ENCODE results near the gene SRGAP1. TPM values are rescaled to one million over a fixed set of nuclear protein-coding genes. Genes with fewer than 3 reads are reported as not detected.

The SRGAP1 gene
- total and polyA plus RNA-seq, 2 of the 8 experiments (the other 6 are each of a cell fraction or from before 2014, with no cell fraction given) = 3.2 to 7.3 TPM

GRCh38 chr12:64010069-64010686 lies 165.7 kb downstream of the SRGAP1 start:
- Histone ChIP-seq H2BK5ac (ENCODE audit: low read depth, low read length) (no peak overlapping the region), H3K79me2 (ENCODE audit: control insufficient read depth in 1 of 2, insufficient read depth in 2 of 2, low read length in 2 of 2) (no peaks in the 10 kb centered on the region), H2BK12ac (ENCODE audit: low read depth, low read length) (no peak overlapping the region), H3K79me1 (ENCODE audit: low read depth, low read length) (no peaks in the 10 kb centered on the region), H2BK20ac (ENCODE audit: low read length) (no peak overlapping the region), H3K4me1 (replicated peaks in 1 of 4; ENCODE audit: control insufficient read depth in 3 of 4, insufficient read depth in 4 of 4, low read length in 3 of 4) (no peaks in the 10 kb centered on the region), H3K4me2 (ENCODE audit: insufficient read depth in 1 of 2, low read depth in 2 of 2, low read length in 2 of 2) (no peak overlapping the region), H3K23me2 (ENCODE audit: low read depth, low read length) (no peaks in the 10 kb centered on the region), H2AFZ (ENCODE audit: low read length) (no peak overlapping the region), H2AK5ac (ENCODE audit: low read depth, low read length) (no peak overlapping the region), H4K5ac (ENCODE audit: insufficient read length, low read depth, low read length) (no peak overlapping the region), H2BK120ac (replicated peaks; ENCODE audit: low read depth, low read length) (no peak overlapping the region), H4K20me1 (replicated peaks in 1 of 2; ENCODE audit: control insufficient read depth in 1 of 2, insufficient read depth in 2 of 2, low read length in 2 of 2) (no peaks in the 10 kb centered on the region), H3K56ac (replicated peaks; ENCODE audit: insufficient read length, low read depth, low read length) (no peak overlapping the region), H3K9me3 (ENCODE audit: insufficient read depth in 2 of 2, low read depth in 1 of 2, low read length in 1 of 2) (peaks cover 3 to 5% of the 10 kb centered on the region in 2 experiments; a peak in 2 of 4 replicates), H4K8ac (ENCODE audit: extremely low read depth, insufficient read depth, low read length) (no peak overlapping the region), H2BK15ac (ENCODE audit: low read length) (no peak overlapping the region), H3K4ac (replicated peaks; ENCODE audit: insufficient read length, low read depth, low read length) (no peak overlapping the region), H3K4me3 (ENCODE audit: extremely low read depth in 1 of 4, insufficient read depth in 2 of 4, low read depth in 3 of 4, low read length in 4 of 4) (no peak overlapping the region), H3K23ac (ENCODE audit: insufficient read length) (no peak overlapping the region), H3K9ac (replicated peaks in 1 of 4; ENCODE audit: extremely low read depth in 1 of 4, low read depth in 3 of 4, low read length in 3 of 4) (no peak overlapping the region), H3K27ac (ENCODE audit: low read depth, low read length) (no peak overlapping the region), H3K27me3 (replicated peaks in 1 of 4; ENCODE audit: control insufficient read depth in 3 of 4, extremely low read depth in 1 of 4, insufficient read depth in 3 of 4, low read length in 3 of 4) (no peaks in the 10 kb centered on the region), H3K14ac (ENCODE audit: insufficient read length) (no peak overlapping the region), H3K18ac (ENCODE audit: extremely low read depth, low read length) (no peak overlapping the region), H4K91ac (replicated peaks; ENCODE audit: insufficient read length, low read length) (no peak overlapping the region), H3K36me3 (ENCODE audit: control insufficient read depth in 2 of 4, insufficient read depth in 4 of 4, low read length in 3 of 4) (no peaks in the 10 kb centered on the region; a peak in 1 of 8 replicates)
- DNase-seq (ENCODE audit: low read depth in 1 of 2, low spot score in 2 of 2) (no peak), FAIRE-seq (no peak)
- ChIA-PET POLR2A (ENCODE audit: partially characterized antibody) (no interaction called here), CTCF (ENCODE audit: partially characterized antibody) (interaction anchor here (0.6 kb wide), 1 partner anchor 15 kb away, joined by 3 read pairs; no protein-coding TSS in a partner anchor)
- 95% methylated on average over 4 of the region's 4 CpGs; no CpG with 5 or more reads in 1 of the 2 experiments for WGBS, 2 experiments (ENCODE audit: extremely low coverage in 1 of 2, insufficient coverage in 1 of 2, insufficient read length in 1 of 2, insufficient replicate concordance in 2 of 2, low coverage in 1 of 2, low lambda C conversion rate in 2 of 2, missing lambda C conversion rate in 1 of 2)
- TF ChIP-seq ATF2 (IDR thresholded peaks at IDR 0.05; ENCODE audit: low read length) = no peak
- no peak for TF ChIP-seq TAF1 (IDR thresholded peaks at IDR 0.05; ENCODE audit: low read depth, low read length)
- TF ChIP-seq SP2 (IDR thresholded peaks at IDR 0.05; ENCODE audit: low read length) = no peak
- TF ChIP-seq TCF12 (IDR thresholded peaks at IDR 0.05; ENCODE audit: low read depth, low read length) = no peak
- TF ChIP-seq GTF2F1 (IDR thresholded peaks at IDR 0.05; ENCODE audit: borderline replicate concordance, low read depth, low read length) = no peak
- no peak for TF ChIP-seq ZNF274 (IDR thresholded peaks at IDR 0.05; ENCODE audit: borderline replicate concordance, extremely low read depth, low read length)
- no peak for TF ChIP-seq MAX (IDR thresholded peaks at IDR 0.05)
- TF ChIP-seq CBX5 (IDR thresholded peaks at IDR 0.05; ENCODE audit: low read depth, low read length) = no peak
- no peak for TF ChIP-seq EP300 (IDR thresholded peaks at IDR 0.05; ENCODE audit: borderline replicate concordance in 1 of 2, low read depth in 2 of 2, low read length in 2 of 2)
- no peak for TF ChIP-seq KDM1A (IDR thresholded peaks at IDR 0.05; ENCODE audit: borderline replicate concordance, low read length)
- no peak for TF ChIP-seq SIRT6 (IDR thresholded peaks at IDR 0.05; ENCODE audit: low read length)
- no peak for TF ChIP-seq HDAC6 (IDR thresholded peaks at IDR 0.05; ENCODE audit: low read depth, low read length)
